Common myeloid progenitor, CD34-positive (primary cell): Measurements from ENCODE around the gene UBE2D1.

Experiments used
- CTCF ChIA-PET: fragments of 350-600 bp; sonication (Branson Sonifier 250); formaldehyde crosslinking; loops from one replicate; lab custom pipeline; 2021; ENCODE audit warnings: antibody characterized with exemption; lab: Charles Lee
- POLR2A ChIA-PET: fragments of 350-600 bp; sonication (Branson Sonifier 250); formaldehyde crosslinking; loops from one replicate; lab custom pipeline; 2021; ENCODE audit warnings: antibody characterized with exemption; lab: Charles Lee
- DNase-seq, 3 donors: peaks; one replicate each; pipeline versions ENCODE4 v3.0.0 to v3.0.0-alpha.2; 2013
- H3K27ac ChIP-seq, 2 experiments: 1 replicate in 1 of 2; 2 replicates in 1 of 2; pipeline ENCODE4 v1.7.0; 2013; ENCODE audit warnings: inconsistent platforms in 2 of 2, low read length in 2 of 2, mild to moderate bottlenecking in 2 of 2, low read depth in 1 of 2, moderate library complexity in 1 of 2; ENCODE audit not compliant: severe bottlenecking in 2 of 2, insufficient read depth in 1 of 2, poor library complexity in 1 of 2
- H3K27me3 ChIP-seq, 5 experiments: replicated peaks in 2 of 5; 1 replicate in 3 of 5; 2 replicates in 2 of 5; pipeline versions ENCODE4 v1.6.1 to v1.7.0; 2013; ENCODE audit warnings: low read length in 4 of 5, mild to moderate bottlenecking in 2 of 5, moderate library complexity in 2 of 5, inconsistent platforms in 1 of 5; ENCODE audit not compliant: insufficient read depth in 5 of 5, control insufficient read depth in 4 of 5
- H3K36me3 ChIP-seq, 4 experiments: 1 replicate in 2 of 4; 2 replicates in 2 of 4; pipeline versions ENCODE4 v1.6.1 to v1.7.0; 2013; ENCODE audit warnings: low read length in 3 of 4, control low read depth in 1 of 4, mild to moderate bottlenecking in 1 of 4; ENCODE audit not compliant: control insufficient read depth in 4 of 4, insufficient read depth in 4 of 4
- H3K4me1 ChIP-seq, 4 experiments: 1 replicate in 3 of 4; 2 replicates in 1 of 4; pipeline versions ENCODE4 v1.6.1 to v1.7.1; 2013; ENCODE audit warnings: low read length in 3 of 4, mild to moderate bottlenecking in 3 of 4, control low read depth in 1 of 4, inconsistent platforms in 1 of 4, moderate library complexity in 1 of 4; ENCODE audit not compliant: control insufficient read depth in 4 of 4, insufficient read depth in 4 of 4; ENCODE audit errors: control extremely low read depth in 1 of 4
- H3K4me3 ChIP-seq, 7 experiments: 1 replicate in 4 of 7; 2 replicates in 3 of 7; pipeline versions ENCODE4 v1.5.1 to v1.7.0; 2013; ENCODE audit warnings: mild to moderate bottlenecking in 7 of 7, low read length in 6 of 7, moderate library complexity in 6 of 7, inconsistent platforms in 2 of 7, low read depth in 2 of 7, control low read depth in 1 of 7; ENCODE audit not compliant: insufficient read depth in 4 of 7, control insufficient read depth in 1 of 7; ENCODE audit errors: extremely low read depth in 1 of 7
- H3K9me3 ChIP-seq, 5 experiments: 1 replicate in 4 of 5; 2 replicates in 1 of 5; pipeline versions ENCODE4 v1.6.1 to v1.7.1; 2013; ENCODE audit warnings: low read length in 4 of 5, mild to moderate bottlenecking in 2 of 5, inconsistent platforms in 1 of 5, low read depth in 1 of 5, moderate library complexity in 1 of 5; ENCODE audit not compliant: control insufficient read depth in 4 of 5, insufficient read depth in 2 of 5; ENCODE audit errors: control extremely low read depth in 1 of 5
- WGBS: methylation state at CpG from one replicate; pipeline ENCODE4 v1.1.5; 2013; ENCODE audit not compliant: insufficient coverage; 5-methylcytosine and 5-hydroxymethylcytosine counted together

Gene UBE2D1

GRCh38 chr10:58320351-58321049 is 14.3 kb upstream of the UBE2D1 start:
- ChIA-PET POLR2A (no interaction called here), CTCF (no interaction called here)
- WGBS, result 98% methylated on average over 4 of the region's 4 CpGs
- Histone ChIP-seq H3K27ac (no peak overlapping the region), H3K4me3 (no peak overlapping the region), H3K4me1 (peaks cover 5 to 14% (median 9%) of the 10 kb centered on the region in 4 experiments), H3K36me3 (no peaks in the 10 kb centered on the region), H3K9me3 (peaks cover 0 to 2% (median 0%) of the 10 kb centered on the region in 5 experiments), H3K27me3 (no peaks in the 10 kb centered on the region)
- DNase-seq, result no peak

- 0% methylated on average over 2 of the region's 3 CpGs for WGBS
- H3K27ac ChIP-seq, result no peak overlapping the region
- ChIA-PET POLR2A (no interaction called here), CTCF (interaction anchor here (1.1 kb wide), 1 partner anchor 22 kb away, joined by 4 read pairs; no protein-coding TSS in a partner anchor)
- H3K9me3 ChIP-seq, result peaks cover 0 to 2% (median 0%) of the 10 kb centered on the region in 5 experiments
- no peaks in the 10 kb centered on the region for H3K36me3 ChIP-seq
- no peaks in the 10 kb centered on the region for H3K27me3 ChIP-seq
- peak; percentile 40 to 89 (median 88) for DNase-seq
- H3K4me1 ChIP-seq, result peaks cover 5 to 14% (median 9%) of the 10 kb centered on the region in 4 experiments
- H3K4me3 ChIP-seq, result peak overlapping the region in 2 of 7 experiments; percentile 7 to 20
Observed at GRCh38 chr10:58322072-58322834, 12.6 kb upstream of the UBE2D1 start.

GRCh38 chr10:58322835-58323209 is 12.0 kb upstream of the UBE2D1 start:
- H3K27ac ChIP-seq, result no peak overlapping the region
- ChIA-PET POLR2A (no interaction called here), CTCF (interaction anchor here (1.2 to 2.1 kb wide), 2 partner anchors 7 to 23 kb away, joined by 3 to 8 read pairs; no protein-coding TSS in a partner anchor)
- H3K27me3 ChIP-seq, result no peaks in the 10 kb centered on the region
- H3K4me1 ChIP-seq, result peaks cover 5 to 14% (median 9%) of the 10 kb centered on the region in 4 experiments
- DNase-seq, result no peak
- WGBS, result no CpG with 5 or more reads among the region's 1 CpG
- H3K9me3 ChIP-seq, result peaks cover 0 to 2% (median 0%) of the 10 kb centered on the region in 5 experiments
- H3K36me3 ChIP-seq, result no peaks in the 10 kb centered on the region
- H3K4me3 ChIP-seq, result peak overlapping the region in 1 of 7 experiments; percentile 20

GRCh38 chr10:58326967-58327381 is 7.8 kb upstream of the UBE2D1 start:
- Histone ChIP-seq H3K9me3 (peaks cover 0 to 5% (median 0%) of the 10 kb centered on the region in 5 experiments), H3K36me3 (no peaks in the 10 kb centered on the region), H3K4me1 (peaks cover 5 to 14% (median 9%) of the 10 kb centered on the region in 4 experiments), H3K4me3 (no peak overlapping the region), H3K27me3 (no peaks in the 10 kb centered on the region), H3K27ac (no peak overlapping the region)
- 78% methylated on average over 21 of the region's 25 CpGs for WGBS
- ChIA-PET CTCF (interaction anchor here (1.2 to 1.9 kb wide), 3 partner anchors 10 to 37 kb away, joined by 3 to 7 read pairs (median 3); no protein-coding TSS in a partner anchor), POLR2A (no interaction called here)
- no peak for DNase-seq

GRCh38 chr10:58328233-58328632 is 6.6 kb upstream of the UBE2D1 start:
- POLR2A ChIA-PET, result no interaction called here
- H3K27me3 ChIP-seq, result no peaks in the 10 kb centered on the region
- CTCF ChIA-PET, result interaction anchor here (1.7 to 1.9 kb wide), 2 partner anchors 8 to 38 kb away, joined by 3 to 7 read pairs; no protein-coding TSS in a partner anchor
- H3K36me3 ChIP-seq, result no peaks in the 10 kb centered on the region
- peaks cover 0 to 5% (median 0%) of the 10 kb centered on the region in 5 experiments for H3K9me3 ChIP-seq
- H3K27ac ChIP-seq, result no peak overlapping the region
- no peak overlapping the region for H3K4me3 ChIP-seq
- no peak for DNase-seq
- no CpG with 5 or more reads among the region's 1 CpG for WGBS
- H3K4me1 ChIP-seq, result peaks cover 0 to 1% (median under 1%) of the 10 kb centered on the region in 4 experiments

GRCh38 chr10:58330431-58330830 is 4.4 kb upstream of the UBE2D1 start:
- POLR2A ChIA-PET, result no interaction called here

More at GRCh38 chr10:58330431-58330830, 4.4 kb upstream of the UBE2D1 start:
- no peak for DNase-seq
- no CpG with 5 or more reads among the region's 1 CpG for WGBS
- Histone ChIP-seq H3K27ac (no peak overlapping the region), H3K27me3 (no peaks in the 10 kb centered on the region), H3K4me3 (no peak overlapping the region), H3K36me3 (no peaks in the 10 kb centered on the region), H3K9me3 (peaks cover 0 to 5% (median 0%) of the 10 kb centered on the region in 5 experiments), H3K4me1 (peaks cover 3 to 8% (median 4%) of the 10 kb centered on the region in 4 experiments)
- CTCF ChIA-PET, result no interaction called here
